Prostate gland (tissue), 2 donors: ENCODE measurements around the gene IFI30. TPM values are rescaled to one million over a fixed set of nuclear protein-coding genes. Genes with fewer than 3 reads are reported as not detected.
A peak's percentile ranks its signal among the peaks of the same experiment; 100 is the strongest.

Source experiments
- DNase-seq: peaks from one replicate; pipeline ENCODE4 v3.0.0-alpha.2; 2019; ENCODE audit warnings: low spot score
- H3K27ac ChIP-seq, 2 donors: fragments of 200-600 bp; sonication (generic); 2 replicates each; pipeline ENCODE4 v1.5.1; 2017 to 2019
- H3K27me3 ChIP-seq: fragments of 200-600 bp; sonication (generic); replicated peaks from 2 replicates; pipeline ENCODE4 v1.5.1; 2019; ENCODE audit not compliant: insufficient read depth
- H3K36me3 ChIP-seq, 2 donors: fragments of 200-600 bp; sonication (generic); 1 replicate in 1 of 2; 2 replicates in 1 of 2; pipeline versions ENCODE4 v1.5.1 to v1.8.1; 2017 to 2019
- H3K4me1 ChIP-seq: fragments of 200-600 bp; sonication (generic); replicated peaks from 2 replicates; pipeline ENCODE4 v1.5.1; 2019
- H3K4me3 ChIP-seq, 2 donors: fragments of 200-600 bp; sonication (generic); 2 replicates each; pipeline ENCODE4 v1.5.1; 2017 to 2019
- H3K9me3 ChIP-seq: fragments of 200-600 bp; sonication (generic); 2 replicates; pipeline ENCODE4 v1.5.1; 2017
- CTCF ChIP-seq, 4 experiments: fragments of 200-600 bp in 2 of 4; fragments of 450-650 bp in 2 of 4; sonication (generic) in 2 of 4; IDR thresholded peaks; 1 replicate in 3 of 4; 2 replicates in 1 of 4; pipeline ENCODE4 v1.5.1; 2016 to 2019; ENCODE audit warnings: antibody characterized with exemption in 4 of 4, mild to moderate bottlenecking in 2 of 4, moderate library complexity in 2 of 4
- POLR2A ChIP-seq: fragments of 450-650 bp; IDR thresholded peaks from one replicate; pipeline ENCODE4 v1.6.1; 2016; ENCODE audit warnings: antibody characterized with exemption, mild to moderate bottlenecking
- POLR2AphosphoS5 ChIP-seq: sonication (generic); formaldehyde crosslinking; IDR thresholded peaks from one replicate; pipeline ENCODE4 v1.6.1; 2017; ENCODE audit warnings: antibody characterized with exemption
- WGBS: methylation state at CpG from one replicate; pipeline ENCODE4 v1.1.5; 2018; 5-methylcytosine and 5-hydroxymethylcytosine counted together
- intact Hi-C: fragments of 100-400 bp; cut with DNase I; formaldehyde crosslinking; loops from one replicate; pipeline ENCODE4 v1.14.2; 2022
- total RNA-seq, 2 donors: library from RNA; depleted of rRNA; stranded (reverse); fragments of >200 nt; gene quantifications; one replicate each; pipeline ENCODE4 v1.1.0, GENCODE V29; 2016

IFI30 gene
- total RNA-seq, 2 donors from 2014 or later: 20.9 to 22.5 TPM

- Histone ChIP-seq H3K4me1 (peaks cover 6% of the 10 kb centered on the region), H3K36me3 (peaks cover 0 to under 1% of the 10 kb centered on the region in 2 donors), H3K27ac (no peak overlapping the region), H3K9me3 (no peaks in the 10 kb centered on the region), H3K27me3 (no peaks in the 10 kb centered on the region), H3K4me3 (no peak overlapping the region)
- TF ChIP-seq POLR2A (no peak), CTCF (IDR thresholded peaks at IDR 0.05) (no peak), POLR2AphosphoS5 (no peak)
- DNase-seq: no peak
- intact Hi-C loops: loop anchor here (5.0 to 10.0 kb wide), 2 partner anchors 34 to 146 kb away; partner anchors contain the start of gene ARRDC2
- WGBS: 85% methylated on average over 18 of the region's 18 CpGs
Measured at GRCh38 chr19:18150776-18151624, 22.6 kb upstream of the IFI30 start.

GRCh38 chr19:18152442-18152816, 21.2 kb upstream of the IFI30 start:
- no peaks in the 10 kb centered on the region for H3K9me3 ChIP-seq
- peaks cover 21% of the 10 kb centered on the region for H3K4me1 ChIP-seq
- intact Hi-C loops: loop anchor here (5.0 to 10.0 kb wide), 2 partner anchors 35 to 148 kb away; partner anchors contain the start of gene ARRDC2
- H3K4me3 ChIP-seq: peak overlapping the region; percentile 75 to 92
- peak; percentile 58 for TF ChIP-seq POLR2AphosphoS5
- TF ChIP-seq CTCF (IDR thresholded peaks at IDR 0.05): peak; percentile 28 to 64 (median 50)
- TF ChIP-seq POLR2A: no peak
- under 1% methylated on average over 22 of the region's 22 CpGs for WGBS
- H3K27ac ChIP-seq: peak overlapping the region; percentile 87 to 90
- DNase-seq: peak; percentile 94
- no peaks in the 10 kb centered on the region for H3K27me3 ChIP-seq
- H3K36me3 ChIP-seq: no peaks in the 10 kb centered on the region

- Histone ChIP-seq H3K27me3 (no peaks in the 10 kb centered on the region), H3K4me3 (peak within 1 kb of the TSS; percentile 75 to 92), H3K9me3 (no peaks in the 10 kb centered on the region), H3K27ac (peak within 1 kb of the TSS; percentile 87 to 90), H3K36me3 (no peaks in the 10 kb centered on the region), H3K4me1 (peaks cover 21% of the 10 kb centered on the region)
- 0% methylated on average over 45 of the region's 86 CpGs for WGBS
- TF ChIP-seq POLR2A (peak; percentile 84), CTCF (IDR thresholded peaks at IDR 0.05) (peak in 1 of 4 experiments; percentile 5), POLR2AphosphoS5 (peak; percentile 80)
- DNase-seq: peak; percentile 100
- intact Hi-C loops: loop anchor here (5.0 to 10.0 kb wide), 2 partner anchors 36 to 148 kb away; partner anchors contain the start of gene ARRDC2
Measured at GRCh38 chr19:18152817-18153555, 20.6 kb upstream of the IFI30 start, which contains the start of gene PIK3R2. Gene PIK3R2, plus strand, starts transcription at chr19:18153163. Its CDS starts 2,717 bp downstream, at chr19:18155880.

GRCh38 chr19:18153556-18154134, 20.0 kb upstream of the IFI30 start:
- TF ChIP-seq POLR2A (no peak), POLR2AphosphoS5 (no peak), CTCF (IDR thresholded peaks at IDR 0.05) (no peak)
- Histone ChIP-seq H3K27ac (peak overlapping the region; percentile 87 to 90), H3K4me1 (peaks cover 21% of the 10 kb centered on the region), H3K9me3 (no peaks in the 10 kb centered on the region), H3K27me3 (no peaks in the 10 kb centered on the region), H3K36me3 (no peaks in the 10 kb centered on the region), H3K4me3 (peak overlapping the region; percentile 75 to 92)
- intact Hi-C loops: loop anchor here (5.0 to 10.0 kb wide), 2 partner anchors 36 to 149 kb away; partner anchors contain the start of gene ARRDC2
- no peak for DNase-seq
- WGBS: 2% methylated on average over 34 of the region's 38 CpGs
